ENCODE data around the gene STAP2.
"Not testable (repeated sequence)": the region's sequence is repeated elsewhere in the genome, so short reads cannot be mapped to it uniquely, and the experiment has no call there.

Gene STAP2

GRCh38 chr19:4295972-4296771, 42.5 kb downstream of the STAP2 start:
- no peak for DNase-seq

- DNase-seq = no peak
Observed at GRCh38 chr19:4294389-4294788, 44.2 kb downstream of the STAP2 start.

- DNase-seq = no peak
Observed at GRCh38 chr19:4292515-4292914, 46.1 kb downstream of the STAP2 start.

- DNase-seq = no peak
Observed at GRCh38 chr19:4291184-4291732, 47.4 kb downstream of the STAP2 start.

- no peak for DNase-seq
Observed at GRCh38 chr19:4288091-4288777, 50.4 kb downstream of the STAP2 start.

- DNase-seq = not testable (repeated sequence)
Observed at GRCh38 chr19:4286141-4286540, 52.5 kb downstream of the STAP2 start.

GRCh38 chr19:4284974-4285373, 53.7 kb downstream of the STAP2 start:
- DNase-seq = no peak

GRCh38 chr19:4284176-4284958, 54.3 kb downstream of the STAP2 start:
- DNase-seq = peak; percentile 52

GRCh38 chr19:4279530-4280422, 58.9 kb downstream of the STAP2 start:
- no peak for DNase-seq

GRCh38 chr19:4279267-4279529, 59.4 kb downstream of the STAP2 start:
- DNase-seq = no peak

GRCh38 chr19:4278419-4279266, 60.0 kb downstream of the STAP2 start, which contains the start of gene SHD:
Gene SHD, plus strand, starts transcription at chr19:4279266. Its CDS starts 798 bp downstream, at chr19:4280064.
- DNase-seq = no peak

GRCh38 chr19:4278010-4278409, 60.6 kb downstream of the STAP2 start:
- DNase-seq = no peak

- DNase-seq = no peak
Observed at GRCh38 chr19:4277191-4277696, 61.4 kb downstream of the STAP2 start.

GRCh38 chr19:4274321-4274686, 64.3 kb downstream of the STAP2 start:
- DNase-seq = not testable (repeated sequence)

All from activated CD4-positive, alpha-beta T cell treated with anti-CD3 and anti-CD28 coated beads for 48 hours (primary cell).